Measurements from ENCODE around the gene CREB3L1.
A peak's percentile ranks its signal among the peaks of the same experiment; 100 is the strongest.

Gene CREB3L1

GRCh38 chr11:46273511-46274205 lies 3.8 kb upstream of the CREB3L1 start:
- Histone ChIP-seq H3K9me3 (ENCODE audit: insufficient read depth, low read depth, low read length) (no peaks in the 10 kb centered on the region), H3K36me3 (ENCODE audit: insufficient read depth, low read length) (no peaks in the 10 kb centered on the region), H3K27me3 (ENCODE audit: insufficient read depth, low read length, poor library complexity, severe bottlenecking) (no peaks in the 10 kb centered on the region), H3K79me2 (ENCODE audit: insufficient read depth, low read length) (no peaks in the 10 kb centered on the region), H3K4me3 (ENCODE audit: low read length, poor library complexity, severe bottlenecking) (no peak overlapping the region), H3K9me2 (replicated peaks; ENCODE audit: low read depth, low read length) (no peaks in the 10 kb centered on the region), H2AFZ (ENCODE audit: low read length) (0 out of 2 replicates have a peak overlapping the region, but pooled peaks have one; percentile 79), H4K20me1 (ENCODE audit: insufficient read depth, low read length, poor library complexity, severe bottlenecking) (no peaks in the 10 kb centered on the region), H3K4me1 (ENCODE audit: insufficient read depth, low read length, poor library complexity, severe bottlenecking) (peaks cover 10% of the 10 kb centered on the region), H3K4me2 (ENCODE audit: low read depth, low read length, poor library complexity, severe bottlenecking) (no peak overlapping the region), H3F3A (ENCODE audit: low read depth) (no peaks in the 10 kb centered on the region), H3K9ac (ENCODE audit: low read depth, low read length, poor library complexity, severe bottlenecking) (no peak overlapping the region)
- TF ChIP-seq EZH2phosphoT487 (IDR thresholded peaks at IDR 0.05; ENCODE audit: borderline replicate concordance) (no peak), CTCF (conservative IDR thresholded peaks at IDR 0.05; ENCODE audit: low read length) (no peak)

GRCh38 chr11:46275964-46276641 lies 1.4 kb upstream of the CREB3L1 start:
- H3K4me3 ChIP-seq (ENCODE audit: low read length, poor library complexity, severe bottlenecking): no peak overlapping the region
- no peaks in the 10 kb centered on the region for H4K20me1 ChIP-seq (ENCODE audit: insufficient read depth, low read length, poor library complexity, severe bottlenecking)
- H3K4me1 ChIP-seq (ENCODE audit: insufficient read depth, low read length, poor library complexity, severe bottlenecking): peaks cover 11% of the 10 kb centered on the region
- H3K36me3 ChIP-seq (ENCODE audit: insufficient read depth, low read length): no peaks in the 10 kb centered on the region
- H3K27me3 ChIP-seq (ENCODE audit: insufficient read depth, low read length, poor library complexity, severe bottlenecking): no peaks in the 10 kb centered on the region
- no peaks in the 10 kb centered on the region for H3K9me2 ChIP-seq (replicated peaks; ENCODE audit: low read depth, low read length)
- H3F3A ChIP-seq (ENCODE audit: low read depth): no peaks in the 10 kb centered on the region
- no peak overlapping the region for H3K4me2 ChIP-seq (ENCODE audit: low read depth, low read length, poor library complexity, severe bottlenecking)
- H3K9me3 ChIP-seq (ENCODE audit: insufficient read depth, low read depth, low read length): no peaks in the 10 kb centered on the region
- H3K79me2 ChIP-seq (ENCODE audit: insufficient read depth, low read length): no peaks in the 10 kb centered on the region
- TF ChIP-seq EZH2phosphoT487 (IDR thresholded peaks at IDR 0.05; ENCODE audit: borderline replicate concordance): no peak
- no peak overlapping the region for H3K9ac ChIP-seq (ENCODE audit: low read depth, low read length, poor library complexity, severe bottlenecking)
- no peak overlapping the region for H2AFZ ChIP-seq (ENCODE audit: low read length)

GRCh38 chr11:46277313-46277621 lies 195 bp upstream of the CREB3L1 start:
- Histone ChIP-seq H3K9me2 (replicated peaks; ENCODE audit: low read depth, low read length) (no peaks in the 10 kb centered on the region), H2AFZ (ENCODE audit: low read length) (no peak overlapping the region), H3F3A (ENCODE audit: low read depth) (no peaks in the 10 kb centered on the region), H3K9me3 (ENCODE audit: insufficient read depth, low read depth, low read length) (no peaks in the 10 kb centered on the region), H3K9ac (ENCODE audit: low read depth, low read length, poor library complexity, severe bottlenecking) (no peak overlapping the region), H3K4me2 (ENCODE audit: low read depth, low read length, poor library complexity, severe bottlenecking) (no peak overlapping the region), H3K4me1 (ENCODE audit: insufficient read depth, low read length, poor library complexity, severe bottlenecking) (peaks cover 16% of the 10 kb centered on the region), H4K20me1 (ENCODE audit: insufficient read depth, low read length, poor library complexity, severe bottlenecking) (no peaks in the 10 kb centered on the region), H3K27me3 (ENCODE audit: insufficient read depth, low read length, poor library complexity, severe bottlenecking) (no peaks in the 10 kb centered on the region), H3K4me3 (ENCODE audit: low read length, poor library complexity, severe bottlenecking) (no peak overlapping the region), H3K36me3 (ENCODE audit: insufficient read depth, low read length) (no peaks in the 10 kb centered on the region), H3K79me2 (ENCODE audit: insufficient read depth, low read length) (no peaks in the 10 kb centered on the region)
- TF ChIP-seq EZH2phosphoT487 (IDR thresholded peaks at IDR 0.05; ENCODE audit: borderline replicate concordance) (no peak), CTCF (conservative IDR thresholded peaks at IDR 0.05; ENCODE audit: low read length) (no peak)

Data from Loucy (cell line).